H9 (cell line): ENCODE data around the gene ZNF81. TPM values are rescaled to one million over a fixed set of nuclear protein-coding genes. Genes with fewer than 3 reads are reported as not detected.

ENCODE experiments used
- DNase-seq: peaks from one replicate; pipeline ENCODE4 v3.0.0-alpha.2; 2017
- H2AFZ ChIP-seq: one replicate; pipeline ENCODE4 v1.6.1; 2013; ENCODE audit warnings: mild to moderate bottlenecking, low read length, control low read depth, moderate library complexity
- H2AK5ac ChIP-seq: 2 replicates; pipeline ENCODE4 v1.6.1; 2013; ENCODE audit warnings: low read length, control low read depth, mixed read lengths; ENCODE audit not compliant: insufficient read length
- H2BK120ac ChIP-seq: one replicate; pipeline ENCODE4 v1.6.1; 2013; ENCODE audit warnings: low read depth, mild to moderate bottlenecking, low read length, control low read depth, inconsistent platforms; ENCODE audit not compliant: poor library complexity, severe bottlenecking
- H2BK12ac ChIP-seq: 2 replicates; pipeline ENCODE4 v1.6.1; 2013; ENCODE audit warnings: low read length, control low read depth, mixed read lengths, low read depth; ENCODE audit not compliant: insufficient read length
- H2BK15ac ChIP-seq: 2 replicates; pipeline ENCODE4 v1.6.1; 2013; ENCODE audit warnings: low read depth, low read length, control low read depth
- H2BK20ac ChIP-seq: one replicate; pipeline ENCODE4 v1.6.1; 2013; ENCODE audit warnings: low read depth, mild to moderate bottlenecking, low read length, control low read depth, inconsistent platforms; ENCODE audit not compliant: poor library complexity, severe bottlenecking
- H2BK5ac ChIP-seq: 2 replicates; pipeline ENCODE4 v1.6.1; 2013; ENCODE audit warnings: low read length, control low read depth, mixed read lengths; ENCODE audit not compliant: insufficient read length
- H3K14ac ChIP-seq: 2 replicates; pipeline ENCODE4 v1.6.1; 2013; ENCODE audit warnings: low read length, control low read depth; ENCODE audit not compliant: insufficient read depth
- H3K18ac ChIP-seq: 2 replicates; pipeline ENCODE4 v1.6.1; 2013; ENCODE audit warnings: low read depth, mild to moderate bottlenecking, mixed read lengths, low read length, control low read depth; ENCODE audit not compliant: insufficient read length
- H3K23ac ChIP-seq: 2 replicates; pipeline ENCODE4 v1.6.1; 2013; ENCODE audit warnings: low read length, control low read depth, mixed read lengths, low read depth; ENCODE audit not compliant: insufficient read length
- H3K23me2 ChIP-seq: 2 replicates; pipeline ENCODE4 v1.6.1; 2013; ENCODE audit warnings: low read depth, mild to moderate bottlenecking, mixed read lengths, low read length, control low read depth; ENCODE audit not compliant: insufficient read length, poor library complexity, severe bottlenecking
- H3K27ac ChIP-seq: 2 replicates; pipeline ENCODE4 v1.5.1; 2013; ENCODE audit warnings: low read length, control low read depth, mixed read lengths, low read depth; ENCODE audit not compliant: insufficient read length
- H3K27me3 ChIP-seq: 2 replicates; pipeline ENCODE4 v1.6.1; 2013; ENCODE audit warnings: low read length, control low read depth, inconsistent platforms; ENCODE audit not compliant: insufficient read depth
- H3K4ac ChIP-seq: 2 replicates; pipeline ENCODE4 v1.6.1; 2013; ENCODE audit warnings: low read depth, mild to moderate bottlenecking, control low read depth, inconsistent platforms, low read length, moderate library complexity
- H3K4me1 ChIP-seq: 2 replicates; pipeline ENCODE4 v1.6.1; 2013; ENCODE audit warnings: low read length, control low read depth, inconsistent platforms; ENCODE audit not compliant: insufficient read depth
- H3K4me2 ChIP-seq: 2 replicates; pipeline ENCODE4 v1.6.1; 2013; ENCODE audit warnings: low read length, control low read depth, mixed read lengths; ENCODE audit not compliant: insufficient read length, insufficient read depth
- H3K56ac ChIP-seq: 2 replicates; pipeline ENCODE4 v1.6.1; 2013; ENCODE audit warnings: low read depth, mild to moderate bottlenecking, mixed read lengths, low read length, control low read depth; ENCODE audit not compliant: insufficient read length
- H3K79me1 ChIP-seq: 2 replicates; pipeline ENCODE4 v1.6.1; 2013; ENCODE audit warnings: low read depth, mild to moderate bottlenecking, moderate library complexity, low read length, control low read depth, inconsistent platforms; ENCODE audit not compliant: insufficient read depth, poor library complexity, severe bottlenecking
- H3K79me2 ChIP-seq: 2 replicates; pipeline ENCODE4 v1.6.1; 2013; ENCODE audit warnings: low read length, control low read depth, inconsistent platforms; ENCODE audit not compliant: insufficient read depth
- H3K9ac ChIP-seq: 2 replicates; pipeline ENCODE4 v1.6.1; 2013; ENCODE audit warnings: low read length, control low read depth, mixed read lengths; ENCODE audit not compliant: insufficient read length; ENCODE audit errors: extremely low read depth
- H3K9me3 ChIP-seq: one replicate; pipeline ENCODE4 v1.6.1; 2013; ENCODE audit warnings: low read depth, low read length, inconsistent platforms; ENCODE audit not compliant: control insufficient read depth
- H3T11ph ChIP-seq: one replicate; pipeline ENCODE4 v1.6.1; 2013; ENCODE audit warnings: mild to moderate bottlenecking, low read length, control low read depth, inconsistent platforms
- H4K20me1 ChIP-seq: one replicate; pipeline ENCODE4 v1.6.1; 2013; ENCODE audit not compliant: control insufficient read depth, insufficient read length, insufficient read depth
- H4K5ac ChIP-seq: 2 replicates; pipeline ENCODE4 v1.6.1; 2013; ENCODE audit warnings: low read depth, mild to moderate bottlenecking, mixed read lengths, low read length, control low read depth; ENCODE audit not compliant: insufficient read length
- H4K8ac ChIP-seq: replicated peaks from 2 replicates; pipeline ENCODE4 v1.6.1; 2013; ENCODE audit warnings: low read length, control low read depth, mixed read lengths, low read depth; ENCODE audit not compliant: insufficient read length
- H4K91ac ChIP-seq: 2 replicates; pipeline ENCODE4 v1.6.1; 2013; ENCODE audit warnings: low read depth, mild to moderate bottlenecking, moderate library complexity, mixed read lengths, low read length, control low read depth; ENCODE audit not compliant: insufficient read length
- H3K27ac Mint-ChIP-seq, 3 experiments: 2 replicates in 2 of 3; 3 replicates in 1 of 3; pipeline ENCODE4 v1.8.0; 2020 to 2021; ENCODE audit warnings: mixed read lengths in 3 of 3, mild to moderate bottlenecking in 1 of 3, moderate library complexity in 1 of 3
- H3K27me3 Mint-ChIP-seq: 2 replicates; pipeline ENCODE4 v1.8.0; 2021; ENCODE audit warnings: low read depth, mild to moderate bottlenecking, moderate library complexity, mixed read lengths
- H3K36me3 Mint-ChIP-seq, 3 experiments: 2 replicates in 2 of 3; 3 replicates in 1 of 3; pipeline ENCODE4 v1.8.0; 2020 to 2021; ENCODE audit warnings: low read depth in 3 of 3, mixed read lengths in 3 of 3; ENCODE audit not compliant: insufficient read depth in 1 of 3
- H3K4me1 Mint-ChIP-seq, 2 experiments: 2 replicates each; pipeline ENCODE4 v1.8.0; 2020; ENCODE audit warnings: mixed read lengths in 2 of 2
- H3K4me3 Mint-ChIP-seq, 2 experiments: 2 replicates in 1 of 2; 3 replicates in 1 of 2; pipeline ENCODE4 v1.8.0; 2020 to 2021; ENCODE audit warnings: mild to moderate bottlenecking in 2 of 2, mixed read lengths in 2 of 2, moderate library complexity in 1 of 2
- H3K9me3 Mint-ChIP-seq, 2 experiments: 2 replicates in 1 of 2; 3 replicates in 1 of 2; pipeline ENCODE4 v1.8.0; 2020; ENCODE audit warnings: mild to moderate bottlenecking in 2 of 2, mixed read lengths in 2 of 2, moderate library complexity in 1 of 2
- CTCF ChIP-seq: fragments of 200-600 bp; sonication (generic); conservative IDR thresholded peaks from 3 replicates; pipeline ENCODE4 v1.8.0; 2021; ENCODE audit warnings: antibody characterized with exemption, mild to moderate bottlenecking
- WGBS: extraction: QIAGEN DNeasy Blood & Tissue Kit; methylation state at CpG from one replicate; pipeline ENCODE4 v1.1.7; 2013; ENCODE audit warnings: missing lambda C conversion rate, low lambda C conversion rate, mixed read lengths; ENCODE audit not compliant: insufficient read length; ENCODE audit errors: extremely low coverage; 5-methylcytosine and 5-hydroxymethylcytosine counted together
- total RNA-seq: library from RNA; stranded (reverse); gene quantifications from 2 replicates; pipeline ENCODE4 v1.2.1, GENCODE V29; 2021

ZNF81 gene
- total RNA-seq, 1 experiment from 2014 or later, result 11.0 TPM

DNA sequence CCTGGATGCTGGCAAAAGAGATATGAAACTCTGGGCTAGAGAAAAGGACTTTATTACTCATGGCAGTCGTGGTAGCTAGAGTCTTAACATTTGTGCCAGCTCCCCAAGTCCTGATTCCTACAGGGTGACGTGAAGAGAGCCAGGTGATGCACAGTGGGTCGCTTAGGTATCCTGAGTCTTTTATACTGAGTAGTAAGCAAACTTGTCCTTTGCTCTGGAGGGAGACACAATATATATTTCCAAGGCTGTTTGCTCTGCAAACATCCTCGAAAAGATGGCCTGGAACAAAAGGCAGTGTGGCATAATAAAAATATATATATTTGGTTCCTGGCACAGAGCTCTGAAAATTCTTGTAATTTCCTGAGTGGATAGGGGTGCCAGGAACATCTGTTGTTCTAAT lies 23.0 kb downstream of the ZNF81 start:
- H2BK20ac ChIP-seq, result no peak overlapping the region
- H3K18ac ChIP-seq, result no peak overlapping the region
- H2AK5ac ChIP-seq, result no peak overlapping the region
- peaks cover 4 to 25% (median 5%) of the 10 kb centered on the region in 3 experiments; a peak in 6 of 7 replicates for H3K36me3 Mint-ChIP-seq
- H3K27me3 Mint-ChIP-seq, result no peaks in the 10 kb centered on the region
- H3K4ac ChIP-seq, result no peak overlapping the region
- no peaks in the 10 kb centered on the region for H3K79me2 ChIP-seq
- no peaks in the 10 kb centered on the region; the same call in 1 of the 2 replicates for H3K27me3 ChIP-seq
- H3K23me2 ChIP-seq, result no peaks in the 10 kb centered on the region
- H3K56ac ChIP-seq, result no peak overlapping the region
- H2BK5ac ChIP-seq, result no peak overlapping the region
- no peak overlapping the region for H3K23ac ChIP-seq
- H3T11ph ChIP-seq, result no peak overlapping the region
- H2BK12ac ChIP-seq, result no peak overlapping the region
- no CpG with 5 or more reads among the region's 4 CpGs for WGBS
- DNase-seq, result no peak
- peaks cover 50% of the 10 kb centered on the region for H3K9me3 ChIP-seq
- no peak overlapping the region for H3K14ac ChIP-seq
- no peak overlapping the region for H4K5ac ChIP-seq
- no peak for TF ChIP-seq CTCF
- H4K8ac ChIP-seq, result no peak overlapping the region
- H3K79me1 ChIP-seq, result no peaks in the 10 kb centered on the region
- H3K27ac Mint-ChIP-seq, result no peak overlapping the region
- H3K9ac ChIP-seq, result no peak overlapping the region
- no peaks in the 10 kb centered on the region for H4K20me1 ChIP-seq
- H3K9me3 Mint-ChIP-seq, result peaks cover 50 to 63% of the 10 kb centered on the region in 2 experiments
- no peak overlapping the region for H4K91ac ChIP-seq
- H2AFZ ChIP-seq, result no peak overlapping the region
- H3K4me2 ChIP-seq, result no peak overlapping the region
- no peaks in the 10 kb centered on the region for H3K4me1 ChIP-seq
- no peaks in the 10 kb centered on the region for H3K4me1 Mint-ChIP-seq
- H2BK120ac ChIP-seq, result no peak overlapping the region
- no peak overlapping the region for H2BK15ac ChIP-seq
- H3K4me3 Mint-ChIP-seq, result no peak overlapping the region
- H3K27ac ChIP-seq, result no peak overlapping the region
